ENCODE results near the gene APLP2. TPM values are rescaled to one million over a fixed set of nuclear protein-coding genes. Genes with fewer than 3 reads are reported as not detected.

The APLP2 gene
- total and polyA plus RNA-seq, 2 of the 13 experiments (the other 11 are each of a cell fraction or from before 2014, with no cell fraction given): 315 to 594 TPM

GRCh38 chr11:130120045-130120444 lies 50.4 kb downstream of the APLP2 start:
- no peak for DNase-seq (ENCODE audit: low spot score)
- in situ Hi-C loops (cut with HindIII; ENCODE audit: extremely low pct_ligation_motif_present, low pct_unique_long_range_greater_than_20kb) (no loop called here), intact Hi-C loops (cut with micrococcal nuclease; ENCODE audit: unreplicated experiment) (no loop called here)
- Histone ChIP-seq H4K20me1 (ENCODE audit: insufficient read depth, low read length) (peaks cover 13% of the 10 kb centered on the region), H3K4me3 (replicated peaks in 1 of 3; ENCODE audit: insufficient read depth in 1 of 3, low read depth in 2 of 3, low read length in 3 of 3) (no peak overlapping the region), H2AFZ (ENCODE audit: low read length) (no peak overlapping the region), H3K36me3 (replicated peaks in 1 of 2; ENCODE audit: control insufficient read depth in 1 of 2, insufficient read depth in 2 of 2, low read length in 2 of 2) (peaks cover 18 to 74% of the 10 kb centered on the region in 2 experiments), H3K27ac (ENCODE audit: extremely low read length, insufficient read depth, low read length) (no peak overlapping the region), H3K27me3 (ENCODE audit: control insufficient read depth in 1 of 2, insufficient read depth in 2 of 2, low read length in 2 of 2) (no peaks in the 10 kb centered on the region), H3K9me3 (ENCODE audit: low read length) (no peaks in the 10 kb centered on the region), H3K4me1 (ENCODE audit: insufficient read depth, low read length) (peaks cover 63% of the 10 kb centered on the region), H3K4me2 (ENCODE audit: low read depth, low read length) (no peak overlapping the region), H3K9ac (ENCODE audit: insufficient read depth, low read depth, low read length) (no peak overlapping the region), H3K79me2 (ENCODE audit: insufficient read depth, low read length) (peaks cover 49% of the 10 kb centered on the region)
- ChIA-PET CTCF (ENCODE audit: low intra/inter-chr PET ratio, low total read pairs) (no interaction called here), POLR2A (no interaction called here)
- FAIRE-seq: no peak
- 95% methylated on average over 5 of the region's 5 CpGs for WGBS (ENCODE audit: low lambda C conversion rate)
- no peak for ATAC-seq
- BruUV-seq (replicated peaks): no TSS peak
- TF ChIP-seq ZNF513 (CRISPR knock-in tag; conservative IDR thresholded peaks at IDR 0.05): no peak
- TF ChIP-seq HMGXB3 (CRISPR knock-in tag; IDR thresholded peaks at IDR 0.05; ENCODE audit: borderline replicate concordance): no peak
- TF ChIP-seq ZNF280B (CRISPR knock-in tag; IDR thresholded peaks at IDR 0.05; ENCODE audit: borderline replicate concordance): no peak
- no peak for TF ChIP-seq SMYD3 (CRISPR knock-in tag; IDR thresholded peaks at IDR 0.05)
- no peak for TF ChIP-seq NCOR1 (IDR thresholded peaks at IDR 0.05; ENCODE audit: borderline replicate concordance, low read length)
- TF ChIP-seq MAFK (conservative IDR thresholded peaks at IDR 0.05 in 1 of 2, IDR thresholded peaks at IDR 0.05 in 1 of 2; ENCODE audit: low read length in 2 of 2): no peak
- TF ChIP-seq ZNF337 (CRISPR knock-in tag; IDR thresholded peaks at IDR 0.05; ENCODE audit: borderline replicate concordance, low read depth): no peak
- no peak for TF ChIP-seq ZNF737 (CRISPR knock-in tag; IDR thresholded peaks at IDR 0.05; ENCODE audit: borderline replicate concordance)
- no peak for TF ChIP-seq ZNF7 (CRISPR knock-in tag; IDR thresholded peaks at IDR 0.05)
- no peak for TF ChIP-seq IRF1 (CRISPR knock-in tag; IDR thresholded peaks at IDR 0.05; ENCODE audit: low read depth)
- no peak for TF ChIP-seq SYNCRIP (IDR thresholded peaks at IDR 0.05; ENCODE audit: insufficient read depth, low read depth, low read length)
- no peak for TF ChIP-seq ZBTB20 (CRISPR knock-in tag; IDR thresholded peaks at IDR 0.05; ENCODE audit: borderline replicate concordance, low read depth)
- TF ChIP-seq ASH2L (IDR thresholded peaks at IDR 0.05; ENCODE audit: insufficient read length, low read depth, low read length): no peak
- no peak for TF ChIP-seq ZFY (CRISPR knock-in tag; IDR thresholded peaks at IDR 0.05)
- no peak for TF ChIP-seq HMG20B (CRISPR knock-in tag; conservative IDR thresholded peaks at IDR 0.05)
- TF ChIP-seq RELA (CRISPR knock-in tag; IDR thresholded peaks at IDR 0.05): no peak
- TF ChIP-seq DDIT3 (CRISPR knock-in tag; IDR thresholded peaks at IDR 0.05): no peak

All from HepG2 (cell line).